Measurements from ENCODE around the gene LRP11.
A peak's percentile ranks its signal among the peaks of the same experiment; 100 is the strongest.
"Not testable (repeated sequence)": the region's sequence is repeated elsewhere in the genome, so short reads cannot be mapped to it uniquely, and the experiment has no call there.

The LRP11 gene

DNA sequence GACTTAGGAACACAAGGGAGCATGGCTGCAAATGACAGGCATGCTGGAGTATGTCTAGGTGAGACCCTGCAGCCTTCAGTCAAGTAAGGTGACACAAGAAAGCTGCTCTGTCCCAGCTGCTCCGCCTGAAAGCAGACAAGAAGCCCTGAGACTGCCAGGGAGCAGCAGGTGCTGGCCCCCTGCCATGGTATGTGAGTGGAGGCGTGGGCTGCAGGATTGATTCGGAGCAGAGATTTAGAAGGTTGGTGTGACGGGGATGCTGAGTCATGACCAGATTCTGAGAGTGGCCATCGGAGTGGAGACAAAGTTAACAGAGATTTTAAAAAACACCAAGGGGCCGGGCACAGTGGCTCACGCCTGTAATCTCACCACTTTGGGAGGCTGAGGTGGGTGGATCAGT, 17.8 kb downstream of the LRP11 start:
- DNase-seq, result no peak

DNA sequence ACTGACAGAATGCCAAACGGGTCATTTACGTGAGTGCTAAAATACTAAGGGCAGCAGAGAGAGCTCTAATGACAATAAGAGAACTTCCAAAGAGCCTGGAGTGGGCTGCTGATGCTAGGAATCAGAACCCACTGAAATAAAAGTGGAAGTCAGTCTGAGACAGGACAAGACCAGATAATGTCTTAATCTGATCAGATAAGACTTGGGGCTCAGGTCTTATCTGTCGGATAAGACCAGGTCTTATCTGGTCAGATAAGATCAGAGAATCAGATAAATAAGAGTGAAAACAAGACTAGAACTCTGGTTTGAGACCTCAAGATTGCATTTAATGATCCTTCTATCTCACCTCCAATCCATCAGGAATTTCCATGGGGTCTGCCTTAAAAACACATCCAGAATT, 18.6 kb downstream of the LRP11 start:
- DNase-seq, result no peak

DNA sequence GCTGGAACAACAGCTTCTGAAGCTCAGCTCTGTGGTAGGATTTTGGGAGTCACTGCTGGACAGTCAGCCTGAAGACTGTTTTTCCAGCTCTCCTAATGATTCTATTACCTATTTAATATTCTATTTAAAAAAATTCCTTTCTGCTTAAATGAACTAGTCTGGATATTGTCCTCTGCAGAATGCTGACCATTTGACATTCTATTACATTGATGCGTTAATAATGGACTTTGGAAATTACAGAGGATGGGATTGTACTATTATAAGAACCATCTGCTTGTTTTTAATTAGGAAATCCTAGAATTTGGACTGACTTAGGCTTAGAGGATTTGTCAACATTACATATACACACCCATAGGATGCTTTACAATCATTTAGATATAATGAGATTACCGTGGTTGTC, 19.7 kb downstream of the LRP11 start:
- no peak for DNase-seq

DNA sequence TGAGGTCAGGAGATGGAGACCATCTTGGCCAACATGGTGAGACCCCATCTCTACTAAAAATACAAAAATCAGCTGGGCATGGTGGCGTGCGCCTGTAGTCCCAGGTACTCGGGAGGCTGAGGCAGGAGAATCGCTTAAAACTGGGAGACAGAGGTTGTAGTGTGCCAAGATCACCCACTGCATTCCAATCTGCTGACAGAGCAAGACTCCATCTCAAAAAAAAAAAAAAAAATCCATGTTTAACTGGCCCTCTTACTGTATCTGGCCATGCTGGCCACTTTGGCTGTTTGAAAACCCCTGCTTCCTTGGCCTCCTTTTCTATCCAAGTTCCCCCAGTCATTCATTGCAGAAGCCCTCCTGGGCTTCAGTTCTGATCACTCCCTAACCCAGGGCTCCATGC, 20.1 kb downstream of the LRP11 start:
- DNase-seq, result not testable (repeated sequence)

DNA sequence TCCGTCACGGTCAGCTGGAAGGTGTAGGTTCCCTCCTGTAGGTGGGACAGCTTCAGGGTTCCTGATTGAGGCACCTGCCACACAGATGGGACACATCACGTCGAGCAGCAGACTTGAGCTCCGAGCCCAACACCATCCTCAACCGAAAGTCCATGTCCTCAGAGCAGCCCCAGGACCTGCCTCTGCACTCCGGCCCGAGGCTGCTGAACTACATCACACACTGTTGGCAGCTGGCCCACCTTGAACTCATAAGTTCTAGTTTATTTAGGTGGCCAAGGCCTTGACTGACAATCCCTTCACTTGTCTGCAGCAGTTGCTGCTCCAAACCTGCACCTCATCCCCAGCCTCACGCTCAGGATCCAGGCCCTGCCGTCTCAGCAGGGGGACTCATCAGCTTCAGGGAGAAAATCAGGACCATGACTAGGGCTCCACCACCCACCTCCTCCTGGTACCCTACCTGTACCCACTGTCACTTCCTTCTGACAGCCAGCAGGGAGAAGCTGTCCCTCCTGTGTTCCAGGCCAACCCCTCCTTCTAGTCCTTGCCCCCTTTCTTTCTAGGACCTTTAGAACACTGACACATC, 21.0 kb downstream of the LRP11 start:
- no peak for DNase-seq

DNA sequence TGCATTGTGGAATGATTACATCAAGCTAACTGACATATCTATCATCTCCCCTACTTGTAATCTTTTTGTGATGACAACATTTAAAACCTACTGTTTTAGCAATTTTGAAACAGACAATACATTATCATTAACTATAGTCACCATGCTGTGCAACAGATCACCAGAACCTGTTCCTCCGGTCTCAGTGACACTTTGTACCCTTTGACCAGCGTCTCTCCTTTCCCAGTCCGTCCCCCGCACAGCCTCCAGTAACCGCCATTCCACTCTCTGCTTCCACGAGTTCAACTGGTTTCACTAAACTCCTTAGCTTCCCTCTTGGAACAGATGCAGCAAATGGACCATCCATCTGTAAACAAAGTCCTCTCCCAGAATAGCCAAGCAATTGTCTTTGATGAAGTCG, 21.8 kb downstream of the LRP11 start:
- no peak for DNase-seq

DNA sequence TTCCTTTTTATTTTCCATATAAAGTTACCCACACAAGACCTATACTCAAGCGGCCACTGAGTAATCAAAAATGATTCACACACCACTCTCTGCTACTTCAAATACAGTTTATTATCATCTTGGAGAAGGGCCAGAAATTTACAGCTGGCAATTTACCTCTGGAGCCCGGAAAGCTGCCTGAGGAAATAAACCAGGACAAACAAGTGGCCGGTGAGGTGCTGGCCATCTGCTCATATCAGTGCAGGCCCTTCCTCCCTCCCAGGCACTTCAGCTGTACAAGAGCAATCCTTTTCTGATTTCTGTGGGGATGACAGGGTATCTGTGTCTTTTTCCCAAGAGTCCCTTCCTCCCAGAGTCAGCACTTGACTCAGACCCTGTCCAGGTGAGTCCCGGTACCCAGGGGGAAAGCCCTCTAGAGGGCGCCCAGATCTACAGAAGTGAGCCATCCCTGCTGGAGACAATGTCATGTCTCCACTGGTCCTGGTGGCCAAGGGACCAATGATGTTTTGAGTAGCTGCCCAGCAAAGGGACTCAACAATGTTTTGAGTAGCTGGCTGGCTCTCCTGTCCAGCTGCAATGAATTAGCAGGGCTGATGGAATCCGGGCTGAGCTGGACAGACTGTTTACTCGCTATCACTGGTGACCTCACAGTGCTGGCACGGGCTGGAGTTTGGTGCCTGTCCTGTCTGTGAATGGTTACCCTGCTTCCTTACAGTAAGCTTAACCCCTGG, 23.6 kb downstream of the LRP11 start:
- DNase-seq, result peak; percentile 41

DNA sequence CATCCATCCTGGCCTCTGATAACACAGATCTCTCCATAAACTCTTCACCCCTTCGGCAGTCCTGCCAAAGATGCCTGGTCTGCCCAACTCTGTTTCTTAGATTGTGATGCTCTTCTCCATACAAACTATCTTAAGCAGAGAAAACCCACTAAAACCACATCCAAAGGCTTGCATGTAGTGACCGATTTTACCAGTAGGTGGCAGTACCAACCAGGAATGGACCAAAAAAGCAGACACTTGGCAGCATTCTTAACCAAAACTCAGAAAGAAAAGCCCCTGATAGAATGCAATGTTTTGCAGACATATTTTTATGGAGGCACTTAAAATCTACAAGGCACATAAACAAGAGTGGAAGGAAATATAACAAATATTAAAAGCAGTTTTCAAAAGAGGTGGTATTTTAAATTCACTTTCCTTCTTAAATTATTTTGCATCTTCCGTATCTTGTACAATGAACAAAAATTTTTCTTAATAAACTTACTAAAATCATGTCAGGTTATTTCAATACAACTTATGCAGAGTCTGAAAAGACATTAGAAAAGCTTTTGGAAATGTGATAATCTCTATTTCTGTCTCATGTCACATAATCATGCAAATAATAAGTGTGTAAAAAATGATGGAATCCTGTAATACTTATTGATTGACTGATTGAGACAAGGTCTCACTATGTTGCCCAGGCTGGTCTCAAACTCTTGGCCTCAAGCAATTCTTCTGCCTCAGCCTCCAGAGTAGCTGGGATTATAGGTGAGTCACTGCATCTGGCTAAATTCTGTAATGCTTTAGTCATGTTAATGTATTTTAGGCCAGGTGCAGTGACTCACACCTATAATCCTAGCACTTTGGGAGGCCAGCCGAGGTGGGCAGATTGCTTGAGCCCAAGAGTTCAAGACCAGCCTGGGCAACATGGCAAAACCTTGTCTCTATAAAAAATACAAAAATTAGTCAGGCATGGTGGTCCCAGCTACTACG, 29.4 kb downstream of the LRP11 start:
- peak; percentile 64 for DNase-seq

DNA sequence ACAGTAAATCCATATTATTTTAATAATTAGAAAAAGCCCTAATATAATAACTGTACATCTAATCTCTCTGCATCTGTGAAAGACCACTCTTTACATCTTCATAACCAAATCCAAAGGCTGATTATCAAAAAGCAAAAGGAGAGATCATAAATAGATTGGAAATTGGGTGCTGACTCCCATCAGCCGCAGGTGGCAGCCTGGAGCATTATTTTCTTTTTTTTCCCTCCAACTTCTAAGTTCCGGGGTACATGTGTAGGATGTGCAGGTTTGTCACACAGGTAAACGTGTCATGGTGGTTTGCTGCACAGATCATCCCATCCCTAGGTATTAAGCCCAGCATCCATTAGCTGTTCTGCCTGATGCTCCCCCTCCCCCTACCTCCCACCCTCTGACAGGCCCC, 30.5 kb downstream of the LRP11 start:
- no peak for DNase-seq

DNA sequence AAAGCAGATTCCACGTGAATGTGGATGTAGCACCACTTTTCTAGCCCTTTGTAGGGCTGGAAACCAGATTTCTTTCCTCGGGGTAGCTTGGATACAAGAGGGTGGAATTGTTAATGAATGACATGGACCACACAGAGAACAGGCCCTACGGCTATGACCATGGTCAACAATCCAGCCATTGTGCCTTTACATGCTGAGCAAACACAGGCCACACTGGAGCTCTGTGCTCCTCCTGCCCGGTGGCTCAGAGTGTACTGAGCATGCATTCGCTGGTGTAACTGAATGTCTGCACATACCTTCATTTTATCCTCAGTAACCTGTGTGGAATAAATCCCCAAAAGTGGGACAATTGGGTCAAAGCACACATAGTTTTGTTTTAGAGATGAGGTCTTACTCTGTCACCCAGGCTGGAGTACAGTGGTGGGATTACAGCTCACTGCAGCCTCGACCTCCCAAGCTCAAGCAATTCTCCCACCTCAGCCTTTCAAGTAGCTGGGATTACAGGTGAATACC, 32.8 kb downstream of the LRP11 start:
- DNase-seq, result no peak

DNA sequence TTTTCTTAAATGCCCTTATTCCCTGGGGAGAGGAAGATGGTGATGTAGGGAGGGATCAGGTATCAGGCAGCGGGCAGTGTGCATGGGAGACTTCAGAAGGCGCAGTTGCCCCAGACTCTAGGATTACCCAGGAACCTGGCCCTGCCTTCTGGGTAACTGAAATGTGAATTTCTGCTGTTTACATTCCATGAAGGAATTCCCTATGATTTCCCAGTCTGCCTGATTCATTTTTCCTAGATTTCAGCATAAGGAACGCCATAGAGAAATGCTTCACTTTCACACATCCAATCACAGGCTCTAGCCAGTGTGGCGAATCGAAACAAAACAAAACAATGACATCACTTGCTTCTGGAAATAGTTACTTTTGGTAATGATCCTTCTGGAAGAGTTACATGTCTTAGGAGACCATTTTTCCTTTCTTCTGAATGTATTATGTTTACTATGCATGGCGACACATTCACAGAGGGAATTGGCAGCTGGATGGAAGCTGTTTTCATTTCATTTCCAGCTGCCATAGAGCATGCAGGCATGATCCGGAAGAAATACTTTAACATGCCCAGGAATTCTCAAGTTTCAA, 33.3 kb downstream of the LRP11 start:
- no peak for DNase-seq

DNA sequence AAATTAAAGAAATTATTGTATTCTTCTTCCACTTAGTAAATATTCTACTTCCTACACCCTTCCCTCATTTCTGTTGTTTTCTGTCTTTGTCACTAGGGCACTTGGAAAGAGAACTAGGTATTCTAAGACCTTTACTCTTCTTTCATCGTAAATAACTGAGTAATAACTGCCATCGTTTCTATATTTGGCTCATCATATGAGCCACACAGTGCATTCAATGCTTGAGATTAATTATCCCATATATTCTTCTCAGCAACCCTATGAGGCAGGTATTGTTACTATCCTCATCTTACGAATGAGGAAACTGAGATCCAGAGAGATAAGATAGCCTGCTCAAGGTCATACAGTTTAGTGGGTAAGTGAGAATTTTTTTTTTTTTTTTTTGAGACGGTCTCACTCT, 38.9 kb downstream of the LRP11 start:
- no peak for DNase-seq

DNA sequence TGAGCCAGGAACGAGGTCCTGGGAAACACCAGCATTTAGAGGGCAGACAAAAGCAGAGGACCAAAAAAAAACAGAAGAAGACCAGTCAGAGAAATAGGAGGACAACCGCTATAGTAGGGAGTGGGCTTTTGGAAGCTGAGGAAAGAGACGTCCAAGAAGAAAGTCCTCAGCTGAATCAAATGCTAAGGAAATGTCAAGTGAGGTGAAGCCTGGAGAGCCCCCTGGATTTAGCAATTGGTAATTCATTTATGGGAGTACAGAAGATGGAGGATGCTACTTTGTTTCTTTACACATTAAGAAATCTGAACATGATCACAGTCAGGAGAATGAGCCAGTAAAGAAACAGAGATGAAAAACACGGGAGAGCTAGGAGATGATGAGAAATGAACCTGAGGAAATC, 41.1 kb downstream of the LRP11 start:
- no peak for DNase-seq

DNA sequence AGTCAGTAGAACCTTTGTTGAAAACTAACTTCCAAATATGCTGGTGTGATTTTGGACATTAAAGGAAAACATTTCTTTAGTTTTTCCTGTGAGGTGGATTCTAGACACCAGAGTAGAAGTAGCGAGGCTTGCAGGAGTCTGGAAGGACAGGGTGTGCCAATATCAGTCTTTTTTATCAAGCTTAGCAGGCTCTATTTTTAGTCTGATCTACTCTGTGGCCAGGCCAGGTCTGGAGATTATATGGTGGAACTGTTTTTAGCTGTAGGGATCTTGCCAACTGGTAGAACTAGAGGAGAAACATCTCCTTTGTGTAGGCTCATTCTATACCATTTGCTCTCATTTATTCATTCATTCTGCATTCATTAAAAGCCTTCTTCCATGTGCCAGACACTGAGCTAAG, 42.7 kb downstream of the LRP11 start:
- no peak for DNase-seq

DNA sequence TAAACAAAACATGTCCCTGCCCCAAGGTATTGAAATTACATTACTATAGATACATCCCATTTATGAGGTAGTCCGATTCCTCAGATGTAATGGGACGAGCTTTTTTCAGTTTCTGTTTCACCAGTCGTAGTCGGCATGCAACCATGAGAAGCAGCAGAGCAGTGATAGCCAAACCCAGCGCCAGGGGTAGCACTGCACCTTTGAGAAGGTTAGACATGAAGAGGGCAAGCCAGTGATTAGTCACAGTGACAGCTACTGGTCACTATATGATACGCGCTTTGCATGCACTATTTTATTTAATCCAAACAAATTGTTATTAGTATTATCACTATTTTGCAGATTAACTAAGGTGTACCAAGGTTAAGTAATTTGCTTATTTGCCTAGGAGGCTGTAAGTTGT, 43.7 kb downstream of the LRP11 start:
- no peak for DNase-seq

DNA sequence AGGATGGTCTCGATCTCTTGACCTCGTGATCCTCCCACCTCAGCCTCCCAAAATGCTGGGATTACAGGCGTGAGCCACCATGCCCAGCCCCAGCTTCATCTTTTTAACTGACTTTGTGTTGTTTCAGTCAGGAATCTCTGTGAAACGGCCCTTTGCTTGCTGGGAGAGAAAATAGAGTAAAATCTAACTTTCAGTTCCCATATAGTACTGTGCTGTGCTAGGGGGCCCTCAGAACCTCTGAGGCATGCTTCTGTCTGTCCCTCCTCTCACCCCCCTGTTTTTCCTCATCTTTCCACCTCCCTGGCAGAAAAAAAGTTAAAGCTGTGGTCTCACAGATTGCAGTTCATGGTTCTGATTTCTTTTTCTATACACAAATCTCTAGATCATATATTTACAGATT, 48.4 kb downstream of the LRP11 start:
- DNase-seq, result no peak

DNA sequence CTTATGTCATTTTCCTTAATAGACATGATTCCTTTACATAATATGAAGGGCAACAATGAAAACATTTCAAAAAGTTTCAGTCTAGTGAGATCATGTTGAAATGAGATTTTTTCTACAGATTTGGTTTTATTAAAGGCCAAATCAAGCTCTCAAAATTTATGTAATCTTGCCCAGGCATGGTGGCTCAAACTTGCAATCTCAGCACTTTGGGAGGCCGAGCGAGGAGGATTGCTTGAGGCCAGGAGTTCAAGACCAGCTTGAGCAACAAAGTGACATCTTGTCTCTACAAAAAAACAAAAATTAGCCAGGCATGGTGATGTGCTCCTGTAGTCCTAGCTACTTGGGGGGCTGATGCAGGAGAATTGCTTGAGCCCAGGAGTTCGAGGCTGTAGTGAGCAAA, 50.8 kb downstream of the LRP11 start:
- no peak for DNase-seq

DNA sequence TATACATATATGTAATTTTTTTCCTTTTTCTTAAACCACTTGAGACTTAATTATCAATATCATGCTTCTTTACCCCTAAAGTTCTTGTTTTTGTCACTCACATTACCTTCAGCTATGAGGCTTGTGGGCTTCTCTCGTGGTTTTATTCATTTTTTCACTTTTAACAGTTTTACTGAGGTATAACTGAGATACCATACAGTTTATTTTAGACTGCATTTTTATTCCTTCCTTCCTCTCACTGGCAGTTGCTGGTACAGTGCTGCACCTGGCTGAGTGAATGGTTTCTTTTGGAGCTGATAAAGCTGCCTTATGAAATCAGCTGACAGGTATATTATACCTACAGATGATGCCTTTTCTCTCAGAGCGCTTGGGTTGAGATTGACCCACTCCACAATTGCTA, 54.4 kb downstream of the LRP11 start:
- DNase-seq, result no peak

DNA sequence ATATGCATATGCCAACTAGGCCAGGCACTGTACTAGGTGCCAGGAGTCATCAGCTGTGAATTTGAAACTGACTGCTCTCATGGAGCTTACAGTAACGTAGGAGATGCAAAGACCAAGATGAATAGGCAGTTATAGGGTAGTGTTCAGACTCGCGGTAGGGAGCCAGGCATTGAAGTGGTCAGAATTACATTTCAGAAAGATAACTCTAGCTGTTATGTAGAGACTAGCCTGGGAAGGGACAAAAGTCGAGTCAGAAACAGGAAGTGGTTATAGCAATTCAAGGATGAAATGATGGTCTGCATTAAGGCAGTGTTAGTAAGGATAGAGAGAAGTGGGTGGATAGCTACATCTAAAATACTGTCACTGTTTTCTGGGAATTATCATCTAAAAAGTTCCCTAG, 58.0 kb downstream of the LRP11 start:
- no peak for DNase-seq

DNA sequence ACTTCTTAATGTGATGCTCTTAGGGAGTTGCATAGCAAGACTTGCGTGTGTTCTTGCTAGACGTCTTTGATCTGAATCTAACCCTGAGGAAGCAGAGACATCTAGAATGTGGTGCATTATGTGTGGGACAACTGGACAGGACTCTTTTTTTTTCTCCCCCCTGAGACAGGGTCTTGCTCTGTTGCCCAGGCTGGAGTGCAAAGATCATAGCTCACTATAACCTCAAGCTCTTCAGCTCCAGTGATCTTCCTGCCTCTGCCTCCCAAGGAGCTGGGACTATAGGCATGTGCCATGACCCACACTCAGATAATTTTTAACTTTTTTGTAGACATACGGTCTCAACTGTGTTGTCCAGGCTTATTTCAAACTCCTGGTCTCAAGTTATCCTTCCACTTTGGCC, 80.6 kb downstream of the LRP11 start:
- DNase-seq, result no peak

DNA sequence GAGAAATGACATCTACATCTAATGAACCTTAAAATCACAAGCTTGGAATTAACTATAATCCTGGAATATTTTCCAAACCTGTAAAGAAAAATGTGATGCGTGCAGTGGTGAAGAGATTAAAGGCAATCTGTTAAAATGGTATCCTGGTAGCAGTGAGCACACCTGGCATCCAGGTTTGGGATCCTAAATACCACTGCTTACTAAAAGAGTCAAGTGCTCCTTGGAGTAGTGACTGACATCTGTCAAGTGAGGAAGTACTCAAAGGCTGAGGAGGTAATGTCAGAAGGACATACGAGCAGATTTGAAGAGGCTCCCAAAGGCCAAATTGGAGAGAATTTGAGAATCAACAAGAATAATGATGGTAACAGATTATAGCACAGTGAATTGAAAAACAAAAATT, 81.8 kb downstream of the LRP11 start:
- DNase-seq, result no peak

DNA sequence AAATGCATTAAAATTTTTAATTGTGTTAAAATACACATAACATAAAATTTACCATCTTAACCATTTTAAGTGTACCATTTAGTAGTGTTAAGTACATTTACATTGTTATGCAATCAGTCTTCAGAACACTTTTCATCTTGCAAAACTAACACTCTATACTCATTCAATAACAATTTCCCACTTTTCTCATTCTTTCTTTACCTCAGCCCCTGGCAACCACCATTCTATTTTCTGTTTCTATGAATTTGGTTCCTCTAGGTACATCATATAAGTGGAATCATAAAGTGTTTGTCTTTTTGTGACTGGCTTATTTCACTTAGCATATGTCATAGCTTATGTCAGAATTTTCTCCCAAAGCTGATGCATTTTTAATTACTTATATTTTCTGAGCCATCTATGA, 82.4 kb downstream of the LRP11 start:
- DNase-seq, result no peak

DNA sequence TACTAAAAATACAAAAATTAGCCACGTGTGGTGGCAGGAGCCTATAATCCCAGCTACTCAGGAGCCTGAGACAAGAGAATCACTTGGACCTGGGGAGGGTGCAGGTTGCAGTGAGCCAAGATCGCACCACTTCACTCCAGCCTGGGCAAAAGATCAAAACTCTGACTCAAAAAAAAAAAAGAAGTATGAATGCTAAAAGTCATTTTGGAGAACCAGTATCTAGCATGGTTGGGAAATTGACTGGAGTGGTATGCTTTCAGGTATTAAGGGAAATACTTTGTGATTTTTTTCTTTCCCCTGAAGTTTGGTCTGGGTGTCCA, 84.6 kb downstream of the LRP11 start:
- no peak for DNase-seq

DNA sequence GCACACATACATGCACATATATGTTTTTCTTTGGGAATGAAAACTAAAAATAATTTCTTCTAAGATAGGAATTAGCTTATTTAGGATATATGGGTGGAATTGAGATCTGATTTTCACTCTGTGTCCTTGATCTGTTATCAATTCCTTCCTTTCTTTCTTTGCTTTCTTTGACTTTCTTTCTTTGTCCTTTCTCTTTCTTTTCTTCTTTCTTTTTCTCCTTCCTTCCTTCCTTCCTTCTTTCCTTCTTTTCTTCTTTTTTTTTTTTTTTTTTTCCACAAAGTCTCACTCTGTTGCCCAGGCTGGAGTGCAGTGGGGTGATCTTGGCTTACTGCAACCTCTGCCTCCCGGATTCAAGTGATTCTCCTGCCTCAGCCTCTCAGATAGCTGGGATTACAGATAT, 86.5 kb downstream of the LRP11 start:
- no peak for DNase-seq

All from activated naive CD4-positive, alpha-beta T cell treated with anti-CD3 and anti-CD28 coated beads, Interleukin-2, amount 50 U/mL, for 16 hours (primary cell).